Measurements from ENCODE around the gene KHSRP.

The KHSRP gene

DNA sequence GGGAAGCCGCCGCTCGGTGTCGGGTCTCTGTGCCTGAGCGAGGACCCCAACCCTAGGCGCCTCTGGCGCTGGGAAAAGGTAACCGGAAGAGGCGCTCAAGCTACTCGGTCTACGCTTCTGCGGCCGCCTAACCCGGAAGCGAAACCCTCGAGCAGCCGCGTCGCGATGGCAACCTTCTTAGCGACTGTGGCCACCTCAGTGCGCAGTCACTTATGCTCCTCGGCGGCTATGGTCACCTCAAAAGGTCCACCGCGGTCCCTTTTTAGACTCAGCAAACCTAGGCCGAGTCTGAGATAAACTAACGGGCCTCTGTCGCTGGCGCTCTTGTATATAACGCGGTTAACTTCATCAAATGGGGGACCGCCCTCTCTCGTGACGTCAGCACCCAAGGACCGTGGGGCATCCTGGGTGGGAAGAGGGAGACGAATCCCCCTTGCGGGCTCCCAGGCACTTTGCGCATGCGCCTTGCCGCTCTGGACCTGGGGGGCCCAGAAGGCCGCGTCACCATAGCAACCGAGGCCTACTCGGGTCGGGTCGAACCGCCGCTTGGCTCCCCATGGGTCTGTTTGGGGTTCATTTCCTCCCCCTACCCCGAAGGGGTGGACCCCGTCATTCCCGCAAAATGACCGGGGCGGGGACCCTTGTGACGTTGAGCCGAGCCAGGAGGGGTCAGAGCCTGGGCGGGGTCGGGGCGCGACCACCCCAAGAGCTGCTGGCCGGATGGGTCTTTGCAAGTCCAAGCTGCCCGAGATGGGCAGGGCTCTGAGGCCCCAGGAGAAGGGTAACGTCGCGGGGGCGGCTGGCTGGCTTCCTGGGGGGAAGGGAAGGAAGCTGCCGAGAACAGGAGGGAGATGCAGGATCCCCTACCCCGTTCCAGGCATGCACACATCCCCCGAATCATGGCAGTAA lies 31.3 kb downstream of the KHSRP start, which contains the start of gene GTF2F1:
TSS of gene GTF2F1 (minus strand) at position 91 of the 909 bp plus-strand sequence. CDS start 169 bp downstream, outside the sequence.
- H3K27me3 ChIP-seq, result no peaks in the 10 kb centered on the region
- H3K4me3 ChIP-seq, result peak within 1 kb of the TSS; percentile 63 to 88
- intact Hi-C loops (cut with DNase I; ENCODE audit: low total_unique reads), result no loop called here
- TF ChIP-seq CTCF (IDR thresholded peaks at IDR 0.05), result no peak
- peak within 1 kb of the TSS; percentile 91 to 96 for H3K27ac ChIP-seq
- peaks cover 6 to 24% (median 18%) of the 10 kb centered on the region in 3 donors for H3K36me3 ChIP-seq
- peaks cover 0 to 18% (median 14%) of the 10 kb centered on the region in 4 donors for H3K4me1 ChIP-seq
- H3K9me3 ChIP-seq, result no peaks in the 10 kb centered on the region
- DNase-seq, result peak; percentile 93 to 96

- peaks cover 14 to 33% (median 27%) of the 10 kb centered on the region in 3 donors for H3K36me3 ChIP-seq
- peaks cover 0 to 18% (median 14%) of the 10 kb centered on the region in 4 donors for H3K4me1 ChIP-seq
- no peaks in the 10 kb centered on the region for H3K9me3 ChIP-seq
- intact Hi-C loops (cut with DNase I; ENCODE audit: low total_unique reads), result no loop called here
- H3K27me3 ChIP-seq, result no peaks in the 10 kb centered on the region
- no peak for DNase-seq
- peak overlapping the region; percentile 63 to 88 for H3K4me3 ChIP-seq
- no peak for TF ChIP-seq CTCF (IDR thresholded peaks at IDR 0.05)
- peak overlapping the region; percentile 91 to 96 for H3K27ac ChIP-seq
These were observed 32.2 kb downstream of the KHSRP start for GRCh38 chr19:6392221-6393073.

- intact Hi-C loops (cut with DNase I; ENCODE audit: low total_unique reads), result no loop called here
- no peak for DNase-seq
- peaks cover 0 to 11% (median 7%) of the 10 kb centered on the region in 4 donors for H3K4me1 ChIP-seq
- H3K4me3 ChIP-seq, result no peak overlapping the region
- peaks cover 60 to 84% (median 64%) of the 10 kb centered on the region in 3 donors for H3K36me3 ChIP-seq
- H3K9me3 ChIP-seq, result no peaks in the 10 kb centered on the region
- no peak overlapping the region for H3K27ac ChIP-seq
- no peak for TF ChIP-seq CTCF (IDR thresholded peaks at IDR 0.05)
- no peaks in the 10 kb centered on the region for H3K27me3 ChIP-seq
These were observed 37.2 kb downstream of the KHSRP start for GRCh38 chr19:6387372-6387771.

- Histone ChIP-seq H3K27ac (no peak overlapping the region), H3K27me3 (no peaks in the 10 kb centered on the region), H3K36me3 (peaks cover 87 to 100% (median 89%) of the 10 kb centered on the region in 3 donors), H3K4me3 (no peak overlapping the region), H3K4me1 (no peaks in the 10 kb centered on the region), H3K9me3 (peaks cover 0 to 7% (median 0%) of the 10 kb centered on the region in 3 donors)
- intact Hi-C loops (cut with DNase I; ENCODE audit: low total_unique reads), result no loop called here
- DNase-seq, result no peak
- no peak for TF ChIP-seq CTCF (IDR thresholded peaks at IDR 0.05)
These were observed 40.2 kb downstream of the KHSRP start for GRCh38 chr19:6384381-6384780.

- Histone ChIP-seq H3K9me3 (peaks cover 0 to 7% (median 0%) of the 10 kb centered on the region in 3 donors), H3K27ac (no peak overlapping the region), H3K4me1 (peaks cover 0 to 5% (median 3%) of the 10 kb centered on the region in 4 donors), H3K27me3 (no peaks in the 10 kb centered on the region), H3K36me3 (peaks cover 82 to 96% (median 83%) of the 10 kb centered on the region in 3 donors), H3K4me3 (no peak overlapping the region)
- TF ChIP-seq CTCF (IDR thresholded peaks at IDR 0.05), result no peak
- DNase-seq, result no peak
- intact Hi-C loops (cut with DNase I; ENCODE audit: low total_unique reads), result no loop called here
These were observed 41.4 kb downstream of the KHSRP start for GRCh38 chr19:6383188-6383587.
